CD4-positive, alpha-beta T cell treated with Interleukin-4 for 1 hour (primary cell): Measurements from ENCODE around the gene TOP2A.
A peak's percentile ranks its signal among the peaks of the same experiment; 100 is the strongest.

Source experiments
- DNase-seq, 2 donors: peaks; one replicate each; pipeline ENCODE4 v3.0.0-alpha.2; 2020 to 2022

Gene TOP2A

GRCh38 chr17:40452216-40452787, 34.6 kb upstream of the TOP2A start:
- DNase-seq = no peak

GRCh38 chr17:40451420-40451819, 33.7 kb upstream of the TOP2A start:
- DNase-seq = no peak

GRCh38 chr17:40450175-40450574, 32.5 kb upstream of the TOP2A start:
- peak; percentile 37 to 46 for DNase-seq

GRCh38 chr17:40448639-40449261, 31.1 kb upstream of the TOP2A start:
- DNase-seq = no peak

GRCh38 chr17:40448213-40448638, 30.5 kb upstream of the TOP2A start:
- no peak for DNase-seq

GRCh38 chr17:40447806-40448205, 30.1 kb upstream of the TOP2A start:
- DNase-seq = no peak

- no peak for DNase-seq
Measured at GRCh38 chr17:40447148-40447644, 29.5 kb upstream of the TOP2A start.

GRCh38 chr17:40445751-40446468, 28.2 kb upstream of the TOP2A start:
- DNase-seq = no peak

- DNase-seq = no peak
Measured at GRCh38 chr17:40443988-40444899, 26.5 kb upstream of the TOP2A start.

- peak; percentile 68 to 72 for DNase-seq
Measured at GRCh38 chr17:40443196-40443987, 25.7 kb upstream of the TOP2A start, which contains the start of gene IGFBP4. Gene IGFBP4, plus strand, starts transcription at chr17:40443450. Its CDS starts 286 bp downstream, at chr17:40443736.

GRCh38 chr17:40442392-40443195, 24.9 kb upstream of the TOP2A start:
- no peak for DNase-seq

- no peak for DNase-seq
Measured at GRCh38 chr17:40440166-40440565, 22.5 kb upstream of the TOP2A start.

- no peak for DNase-seq
Measured at GRCh38 chr17:40437095-40437732, 19.5 kb upstream of the TOP2A start.

- DNase-seq = no peak
Measured at GRCh38 chr17:40436636-40437035, 18.9 kb upstream of the TOP2A start.

GRCh38 chr17:40433551-40434415, 16.1 kb upstream of the TOP2A start:
- no peak for DNase-seq

GRCh38 chr17:40432864-40433528, 15.3 kb upstream of the TOP2A start:
- DNase-seq = no peak

GRCh38 chr17:40431231-40431602, 13.5 kb upstream of the TOP2A start:
- no peak for DNase-seq

- no peak for DNase-seq
Measured at GRCh38 chr17:40430272-40431230, 12.9 kb upstream of the TOP2A start.
